Activated naive CD4-positive, alpha-beta T cell treated with anti-CD3 and anti-CD28 coated beads for 36 hours (primary cell): Measurements from ENCODE around the gene SUFU. TPM values are rescaled to one million over a fixed set of nuclear protein-coding genes. Genes with fewer than 3 reads are reported as not detected.

Experiments used
- CTCF ChIA-PET: fragments of 350-600 bp; sonication (Branson Sonifier 250); formaldehyde crosslinking; loops from one replicate; lab custom pipeline; 2021; ENCODE audit warnings: antibody characterized with exemption; lab: Charles Lee
- DNase-seq: peaks from one replicate; pipeline ENCODE4 v3.0.0-alpha.2; 2020
- H3K27ac Mint-ChIP-seq: one replicate; pipeline ENCODE4 v1.8.0; 2021; ENCODE audit warnings: mild to moderate bottlenecking, mixed read lengths
- H3K27me3 Mint-ChIP-seq: one replicate; pipeline ENCODE4 v1.8.0; 2021; ENCODE audit warnings: low read depth, mixed read lengths
- H3K36me3 Mint-ChIP-seq: one replicate; pipeline ENCODE4 v1.8.0; 2021; ENCODE audit warnings: low read depth, mixed read lengths
- H3K4me1 Mint-ChIP-seq: one replicate; pipeline ENCODE4 v1.8.0; 2021; ENCODE audit warnings: low read depth, mixed read lengths
- H3K4me3 Mint-ChIP-seq: one replicate; pipeline ENCODE4 v1.8.0; 2021; ENCODE audit warnings: mild to moderate bottlenecking, moderate library complexity, mixed read lengths
- H3K9me3 Mint-ChIP-seq: one replicate; pipeline ENCODE4 v1.8.0; 2021; ENCODE audit warnings: mixed read lengths
- intact Hi-C: fragments of 100-400 bp; cut with micrococcal nuclease; formaldehyde crosslinking; loops from one replicate; pipeline ENCODE4 v1.15.1; 2023
- total RNA-seq, 2 experiments: library from RNA; stranded (reverse); gene quantifications; one replicate each; pipeline ENCODE4 v1.2.3, GENCODE V29; 2021

SUFU gene
- total RNA-seq, 2 experiments from 2014 or later, result 6.6 to 7.1 TPM

GRCh38 chr10:102593804-102594079 lies 90.0 kb downstream of the SUFU start:
- Mint-ChIP-seq H3K27me3 (no peaks in the 10 kb centered on the region), H3K36me3 (no peaks in the 10 kb centered on the region), H3K4me1 (no peaks in the 10 kb centered on the region), H3K27ac (no peak overlapping the region), H3K9me3 (no peaks in the 10 kb centered on the region), H3K4me3 (no peak overlapping the region)
- intact Hi-C loops, result no loop called here
- DNase-seq, result no peak
- CTCF ChIA-PET, result interaction anchor here (7.0 kb wide), 1 partner anchor 11 kb away, joined by 32 read pairs; no protein-coding TSS in a partner anchor

GRCh38 chr10:102595293-102595692 lies 91.5 kb downstream of the SUFU start:
- Mint-ChIP-seq H3K27me3 (no peaks in the 10 kb centered on the region), H3K27ac (no peak overlapping the region), H3K4me3 (no peak overlapping the region), H3K4me1 (no peaks in the 10 kb centered on the region), H3K36me3 (no peaks in the 10 kb centered on the region), H3K9me3 (no peaks in the 10 kb centered on the region)
- DNase-seq, result no peak
- CTCF ChIA-PET, result interaction anchor here (0.8 to 7.0 kb wide), 5 partner anchors 12 to 92 kb away, joined by 3 to 32 read pairs (median 3); no protein-coding TSS in a partner anchor
- intact Hi-C loops, result no loop called here

GRCh38 chr10:102595897-102596296 lies 92.1 kb downstream of the SUFU start:
- Mint-ChIP-seq H3K36me3 (no peaks in the 10 kb centered on the region), H3K27ac (no peak overlapping the region)
- intact Hi-C loops, result loop anchor here (1.0 kb wide), 2 partner anchors 93 to 367 kb away; partner anchors contain the start of gene SUFU

GRCh38 chr10:102596506-102596971 lies 92.8 kb downstream of the SUFU start:
- Mint-ChIP-seq H3K27ac (no peak overlapping the region), H3K27me3 (no peaks in the 10 kb centered on the region), H3K4me3 (no peak overlapping the region), H3K9me3 (no peaks in the 10 kb centered on the region), H3K4me1 (no peaks in the 10 kb centered on the region), H3K36me3 (no peaks in the 10 kb centered on the region)
- CTCF ChIA-PET, result interaction anchor here (0.6 to 7.0 kb wide), 7 partner anchors 13 to 88 kb away, joined by 3 to 32 read pairs (median 3); no protein-coding TSS in a partner anchor
- intact Hi-C loops, result loop anchor here (1.0 kb wide), 2 partner anchors 93 to 367 kb away; partner anchors contain the start of gene SUFU
- peak; percentile 58 for DNase-seq

More at GRCh38 chr10:102595897-102596296, 92.1 kb downstream of the SUFU start:
- no peak for DNase-seq
- H3K9me3 Mint-ChIP-seq, result no peaks in the 10 kb centered on the region
- CTCF ChIA-PET, result interaction anchor here (0.6 to 7.0 kb wide), 8 partner anchors 9 to 93 kb away, joined by 3 to 32 read pairs (median 3); no protein-coding TSS in a partner anchor
- no peaks in the 10 kb centered on the region for H3K4me1 Mint-ChIP-seq
- H3K4me3 Mint-ChIP-seq, result no peak overlapping the region
- no peaks in the 10 kb centered on the region for H3K27me3 Mint-ChIP-seq

GRCh38 chr10:102597131-102597991 lies 93.6 kb downstream of the SUFU start:
- Mint-ChIP-seq H3K27me3 (no peaks in the 10 kb centered on the region), H3K4me1 (no peaks in the 10 kb centered on the region), H3K9me3 (no peaks in the 10 kb centered on the region), H3K36me3 (no peaks in the 10 kb centered on the region), H3K4me3 (no peak overlapping the region), H3K27ac (no peak overlapping the region)
- intact Hi-C loops, result no loop called here
- CTCF ChIA-PET, result interaction anchor here (0.6 to 7.0 kb wide), 6 partner anchors 14 to 86 kb away, joined by 3 to 32 read pairs (median 6); no protein-coding TSS in a partner anchor
- DNase-seq, result no peak

GRCh38 chr10:102598243-102598642 lies 94.5 kb downstream of the SUFU start:
- H3K4me3 Mint-ChIP-seq, result no peak overlapping the region
- H3K27me3 Mint-ChIP-seq, result no peaks in the 10 kb centered on the region
- no peaks in the 10 kb centered on the region for H3K36me3 Mint-ChIP-seq
- intact Hi-C loops, result no loop called here
- H3K27ac Mint-ChIP-seq, result no peak overlapping the region
- CTCF ChIA-PET, result interaction anchor here (0.7 to 7.0 kb wide), 4 partner anchors 9 to 327 kb away, joined by 3 to 32 read pairs (median 6); no protein-coding TSS in a partner anchor
- DNase-seq, result no peak
- no peaks in the 10 kb centered on the region for H3K9me3 Mint-ChIP-seq
- H3K4me1 Mint-ChIP-seq, result no peaks in the 10 kb centered on the region

GRCh38 chr10:102599565-102600327 lies 96.0 kb downstream of the SUFU start:
- Mint-ChIP-seq H3K27me3 (no peaks in the 10 kb centered on the region), H3K36me3 (peaks cover 2% of the 10 kb centered on the region), H3K4me1 (peaks cover 6% of the 10 kb centered on the region), H3K27ac (no peak overlapping the region), H3K4me3 (no peak overlapping the region), H3K9me3 (no peaks in the 10 kb centered on the region)
- CTCF ChIA-PET, result interaction anchor here (1.3 to 2.0 kb wide), 2 partner anchors 16 to 370 kb away, joined by 4 to 8 read pairs; no protein-coding TSS in a partner anchor
- intact Hi-C loops, result no loop called here
- DNase-seq, result no peak

GRCh38 chr10:102600816-102601215 lies 97.0 kb downstream of the SUFU start:
- no peaks in the 10 kb centered on the region for H3K9me3 Mint-ChIP-seq
- no peaks in the 10 kb centered on the region for H3K27me3 Mint-ChIP-seq
- no peak overlapping the region for H3K27ac Mint-ChIP-seq
- peaks cover 6% of the 10 kb centered on the region for H3K4me1 Mint-ChIP-seq
- no peak overlapping the region for H3K4me3 Mint-ChIP-seq
- intact Hi-C loops, result no loop called here
- peaks cover 2% of the 10 kb centered on the region for H3K36me3 Mint-ChIP-seq
- CTCF ChIA-PET, result interaction anchor here (0.6 to 2.0 kb wide), 3 partner anchors 16 to 371 kb away, joined by 3 to 8 read pairs (median 4); no protein-coding TSS in a partner anchor
- DNase-seq, result no peak

GRCh38 chr10:102601639-102602038 lies 97.9 kb downstream of the SUFU start:
- CTCF ChIA-PET, result interaction anchor here (0.9 to 2.0 kb wide), 3 partner anchors 12 to 18 kb away, joined by 3 to 8 read pairs (median 4); no protein-coding TSS in a partner anchor
- Mint-ChIP-seq H3K27ac (no peak overlapping the region), H3K27me3 (no peaks in the 10 kb centered on the region), H3K4me1 (peaks cover 6% of the 10 kb centered on the region), H3K4me3 (no peak overlapping the region), H3K9me3 (no peaks in the 10 kb centered on the region), H3K36me3 (peaks cover 2% of the 10 kb centered on the region)
- no peak for DNase-seq
- intact Hi-C loops, result no loop called here

GRCh38 chr10:102602272-102603045 lies 98.7 kb downstream of the SUFU start:
- Mint-ChIP-seq H3K36me3 (peaks cover 2% of the 10 kb centered on the region), H3K27me3 (no peaks in the 10 kb centered on the region), H3K9me3 (no peaks in the 10 kb centered on the region), H3K4me1 (peaks cover 6% of the 10 kb centered on the region), H3K27ac (no peak overlapping the region), H3K4me3 (no peak overlapping the region)
- DNase-seq, result no peak
- intact Hi-C loops, result no loop called here
- CTCF ChIA-PET, result interaction anchor here (0.9 kb wide), 2 partner anchors 11 to 17 kb away, joined by 3 to 4 read pairs; no protein-coding TSS in a partner anchor

GRCh38 chr10:102603946-102604345 lies 100.2 kb downstream of the SUFU start:
- no peak overlapping the region for H3K4me3 Mint-ChIP-seq
- intact Hi-C loops, result no loop called here
- H3K9me3 Mint-ChIP-seq, result no peaks in the 10 kb centered on the region
- DNase-seq, result no peak
- no peaks in the 10 kb centered on the region for H3K27me3 Mint-ChIP-seq
- no peak overlapping the region for H3K27ac Mint-ChIP-seq
- H3K36me3 Mint-ChIP-seq, result peaks cover 2% of the 10 kb centered on the region
- H3K4me1 Mint-ChIP-seq, result peaks cover 9% of the 10 kb centered on the region
- CTCF ChIA-PET, result interaction anchor here (2.0 kb wide), 1 partner anchor 20 kb away, joined by 7 read pairs; no protein-coding TSS in a partner anchor
